Sigmoid colon (tissue), 7 donors: ENCODE data around the gene PPP2R2B. TPM values are rescaled to one million over a fixed set of nuclear protein-coding genes. Genes with fewer than 3 reads are reported as not detected.

ENCODE experiments used
- DNase-seq: peaks from one replicate; pipeline ENCODE4 v3.0.0-alpha.2; 2019
- H3K27ac ChIP-seq, 4 donors: fragments of 200-600 bp; sonication (generic); one replicate each; pipeline ENCODE4 v1.5.1; 2016 to 2019; ENCODE audit warnings: mild to moderate bottlenecking in 1 of 4
- H3K27me3 ChIP-seq, 3 donors: fragments of 200-600 bp; sonication (generic); one replicate each; pipeline ENCODE4 v1.5.1; 2019; ENCODE audit warnings: mild to moderate bottlenecking in 1 of 3
- H3K36me3 ChIP-seq, 4 donors: fragments of 200-600 bp; sonication (generic); one replicate each; pipeline ENCODE4 v1.5.1; 2016 to 2019
- H3K4me1 ChIP-seq, 4 donors: fragments of 200-600 bp; sonication (generic); one replicate each; pipeline ENCODE4 v1.5.1; 2017 to 2019
- H3K4me3 ChIP-seq, 4 donors: fragments of 200-600 bp; sonication (generic); one replicate each; pipeline ENCODE4 v1.5.1; 2017 to 2019; ENCODE audit warnings: mild to moderate bottlenecking in 2 of 4, moderate library complexity in 1 of 4
- H3K9me3 ChIP-seq, 4 donors: fragments of 200-600 bp in 3 of 4; sonication (generic) in 3 of 4; one replicate each; pipeline versions ENCODE4 v1.5.1 to v1.6.1; 2013 to 2019
- EP300 ChIP-seq, 4 donors: sonication (generic); formaldehyde crosslinking; IDR thresholded peaks; one replicate each; pipeline ENCODE4 v1.6.1; 2017; ENCODE audit warnings: antibody characterized with exemption in 4 of 4
- POLR2A ChIP-seq, 2 donors: fragments of 450-650 bp; IDR thresholded peaks; one replicate each; pipeline ENCODE4 v1.6.1; 2016; ENCODE audit warnings: antibody characterized with exemption in 2 of 2, mild to moderate bottlenecking in 2 of 2, moderate library complexity in 2 of 2
- POLR2AphosphoS5 ChIP-seq, 4 donors: sonication (generic); formaldehyde crosslinking; IDR thresholded peaks; one replicate each; pipeline ENCODE4 v1.6.1; 2017; ENCODE audit warnings: antibody characterized with exemption in 4 of 4
- WGBS, 2 donors: extraction: QIAGEN DNeasy Blood & Tissue Kit; methylation state at CpG; one replicate each; pipeline ENCODE4 v1.1.7; 2013; 5-methylcytosine and 5-hydroxymethylcytosine counted together
- intact Hi-C: fragments of 100-400 bp; cut with DNase I; formaldehyde crosslinking; loops from one replicate; pipeline ENCODE4 v1.15.1; 2023
- polyA plus RNA-seq, 3 donors: library from polyadenylated mRNA; stranded (reverse); fragments of 200-250 nt; gene quantifications; one replicate each; pipeline ENCODE4 v1.2.3, GENCODE V29; 2013
- total RNA-seq, 4 donors: library from RNA; depleted of rRNA; stranded (reverse); fragments of >200 nt; gene quantifications; one replicate each; pipeline ENCODE4 v1.1.0, GENCODE V29; 2016
- TF ChIP-seq, protein P1 (sequence below), 4 experiments: fragments of 450-650 bp in 3 of 4; fragments of 200-600 bp in 1 of 4; IDR thresholded peaks; one replicate each; pipeline ENCODE4 v1.5.1; 2016 to 2019; ENCODE audit warnings: antibody characterized with exemption in 4 of 4, mild to moderate bottlenecking in 3 of 4, moderate library complexity in 2 of 4
- donor health status: healthy with polysubstance abuse.
- donor health status: Bipolar disorder and iron deficiency.
- donor health status: healthy.

PPP2R2B gene
- total and polyA plus RNA-seq, 7 donors, result 0.60 to 19.6 (median 7.4) TPM; not detected in 1

DNA sequence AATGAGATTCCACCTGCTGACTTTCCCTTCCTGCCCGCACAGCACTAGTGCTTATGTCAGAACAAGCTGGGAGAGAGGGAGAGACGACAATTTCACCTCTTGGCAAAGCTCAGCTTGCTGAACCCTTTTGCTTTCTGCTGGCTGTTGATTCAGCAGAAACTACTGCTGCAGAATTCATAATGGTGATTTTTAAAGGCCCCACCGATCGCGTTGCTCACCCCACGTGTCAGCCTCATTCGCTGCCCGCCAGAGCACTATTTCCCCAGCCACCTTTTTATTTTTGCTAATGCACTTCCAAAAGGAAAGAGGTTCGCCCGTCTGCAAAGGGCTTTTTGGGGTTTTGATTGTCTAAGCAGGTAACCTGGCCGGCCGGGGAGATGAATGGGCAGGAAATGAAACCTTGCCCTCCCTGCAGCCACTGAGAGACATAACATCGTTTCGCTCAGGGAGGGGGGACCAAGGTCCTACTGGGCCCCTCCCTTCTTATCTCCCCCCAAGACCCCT lies 1.3 kb downstream of the PPP2R2B start:
- Histone ChIP-seq H3K27me3 (peaks cover 0 to 13% (median 0%) of the 10 kb centered on the region in 3 donors), H3K9me3 (no peaks in the 10 kb centered on the region), H3K4me3 (peak overlapping the region; percentile 43 to 71 (median 62)), H3K27ac (no peak overlapping the region), H3K36me3 (no peaks in the 10 kb centered on the region), H3K4me1 (peaks cover 0 to 27% (median 20%) of the 10 kb centered on the region in 4 donors)
- no peak for DNase-seq
- intact Hi-C loops, result no loop called here
- 11 to 23% methylated on average over 14 of the region's 14 CpGs for WGBS, 2 donors
- TF ChIP-seq, protein P1, sequence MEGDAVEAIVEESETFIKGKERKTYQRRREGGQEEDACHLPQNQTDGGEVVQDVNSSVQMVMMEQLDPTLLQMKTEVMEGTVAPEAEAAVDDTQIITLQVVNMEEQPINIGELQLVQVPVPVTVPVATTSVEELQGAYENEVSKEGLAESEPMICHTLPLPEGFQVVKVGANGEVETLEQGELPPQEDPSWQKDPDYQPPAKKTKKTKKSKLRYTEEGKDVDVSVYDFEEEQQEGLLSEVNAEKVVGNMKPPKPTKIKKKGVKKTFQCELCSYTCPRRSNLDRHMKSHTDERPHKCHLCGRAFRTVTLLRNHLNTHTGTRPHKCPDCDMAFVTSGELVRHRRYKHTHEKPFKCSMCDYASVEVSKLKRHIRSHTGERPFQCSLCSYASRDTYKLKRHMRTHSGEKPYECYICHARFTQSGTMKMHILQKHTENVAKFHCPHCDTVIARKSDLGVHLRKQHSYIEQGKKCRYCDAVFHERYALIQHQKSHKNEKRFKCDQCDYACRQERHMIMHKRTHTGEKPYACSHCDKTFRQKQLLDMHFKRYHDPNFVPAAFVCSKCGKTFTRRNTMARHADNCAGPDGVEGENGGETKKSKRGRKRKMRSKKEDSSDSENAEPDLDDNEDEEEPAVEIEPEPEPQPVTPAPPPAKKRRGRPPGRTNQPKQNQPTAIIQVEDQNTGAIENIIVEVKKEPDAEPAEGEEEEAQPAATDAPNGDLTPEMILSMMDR (IDR thresholded peaks at IDR 0.05), result no peak
- TF ChIP-seq EP300 (IDR thresholded peaks at IDR 0.05) (no peak), POLR2AphosphoS5 (IDR thresholded peaks at IDR 0.05) (no peak), POLR2A (IDR thresholded peaks at IDR 0.05) (no peak)

DNA sequence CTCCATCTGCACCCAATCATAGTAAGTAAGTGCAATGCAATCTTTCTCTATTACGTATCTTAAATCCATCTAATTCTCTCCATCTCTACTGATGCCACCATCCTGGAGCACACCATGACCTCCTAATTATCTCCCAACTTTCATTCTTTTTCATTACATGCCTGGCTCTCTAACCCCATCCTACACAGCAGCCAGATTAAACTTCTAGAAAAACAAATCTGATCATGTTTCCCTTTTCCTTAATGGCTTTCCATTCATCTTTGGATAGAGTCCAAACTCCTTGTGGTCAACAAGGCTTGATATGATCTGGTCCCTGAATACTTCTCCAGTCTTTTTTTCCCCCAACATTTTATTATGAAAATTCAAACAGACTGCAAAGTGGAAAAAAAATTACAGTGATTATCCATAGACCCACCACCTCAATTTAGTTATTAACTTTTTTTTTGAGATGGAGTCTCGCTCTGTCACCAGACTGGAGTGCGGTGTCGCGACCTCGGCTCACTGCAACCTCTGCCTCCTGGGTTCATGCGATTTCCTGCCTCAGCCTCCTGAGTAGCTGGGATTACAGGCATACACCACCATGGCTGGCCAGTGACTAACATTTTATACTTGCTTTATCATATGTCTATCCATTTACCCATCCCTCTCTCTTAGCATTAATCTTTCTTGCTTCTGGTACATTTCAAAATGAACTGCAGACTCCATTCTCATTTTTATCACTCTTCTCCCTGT lies 5.2 kb downstream of the PPP2R2B start:
- intact Hi-C loops, result no loop called here
- H3K4me3 ChIP-seq, result no peak overlapping the region
- H3K9me3 ChIP-seq, result no peaks in the 10 kb centered on the region
- peaks cover 0 to 18% (median 12%) of the 10 kb centered on the region in 4 donors for H3K4me1 ChIP-seq
- no peak for DNase-seq
- WGBS, 2 donors, result 94 to 96% methylated on average over 7 of the region's 7 CpGs
- H3K27ac ChIP-seq, result no peak overlapping the region
- H3K36me3 ChIP-seq, result no peaks in the 10 kb centered on the region
- TF ChIP-seq POLR2AphosphoS5 (IDR thresholded peaks at IDR 0.05), result no peak
- no peak for TF ChIP-seq EP300 (IDR thresholded peaks at IDR 0.05)
- no peak for TF ChIP-seq POLR2A (IDR thresholded peaks at IDR 0.05)
- TF ChIP-seq, protein P1 (IDR thresholded peaks at IDR 0.05), result no peak
- peaks cover 0 to 13% (median 0%) of the 10 kb centered on the region in 3 donors for H3K27me3 ChIP-seq

DNA sequence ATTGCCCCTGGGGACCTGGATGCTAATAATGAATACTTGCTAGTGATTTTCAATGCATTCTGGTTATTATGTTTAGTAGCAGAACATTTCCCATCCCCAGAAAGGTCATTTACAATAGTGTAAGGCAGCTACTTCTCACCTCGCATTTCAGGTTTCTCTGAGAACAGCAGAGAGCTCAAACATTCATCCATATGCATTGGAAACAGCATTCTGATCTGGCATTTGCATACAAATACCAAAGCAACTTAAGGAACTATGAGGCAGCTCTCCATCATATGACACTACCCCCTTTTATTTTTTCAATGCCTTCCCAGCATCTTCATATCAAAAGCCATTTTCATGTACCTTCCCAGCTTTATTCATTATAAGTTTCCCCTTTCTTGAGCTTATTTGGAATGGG lies 6.4 kb downstream of the PPP2R2B start:
- no peaks in the 10 kb centered on the region for H3K9me3 ChIP-seq
- no peak overlapping the region for H3K4me3 ChIP-seq
- H3K36me3 ChIP-seq, result no peaks in the 10 kb centered on the region
- H3K27me3 ChIP-seq, result peaks cover 0 to 2% (median 0%) of the 10 kb centered on the region in 3 donors
- 65 to 80% methylated on average over 1 of the region's 1 CpG for WGBS, 2 donors
- H3K27ac ChIP-seq, result no peak overlapping the region
- no peak for TF ChIP-seq POLR2A (IDR thresholded peaks at IDR 0.05)
- no peak for TF ChIP-seq EP300 (IDR thresholded peaks at IDR 0.05)
- TF ChIP-seq, protein P1 (IDR thresholded peaks at IDR 0.05), result no peak
- no peak for TF ChIP-seq POLR2AphosphoS5 (IDR thresholded peaks at IDR 0.05)
- intact Hi-C loops, result no loop called here
- no peak for DNase-seq
- peaks cover 0 to 10% (median 2%) of the 10 kb centered on the region in 4 donors for H3K4me1 ChIP-seq

DNA sequence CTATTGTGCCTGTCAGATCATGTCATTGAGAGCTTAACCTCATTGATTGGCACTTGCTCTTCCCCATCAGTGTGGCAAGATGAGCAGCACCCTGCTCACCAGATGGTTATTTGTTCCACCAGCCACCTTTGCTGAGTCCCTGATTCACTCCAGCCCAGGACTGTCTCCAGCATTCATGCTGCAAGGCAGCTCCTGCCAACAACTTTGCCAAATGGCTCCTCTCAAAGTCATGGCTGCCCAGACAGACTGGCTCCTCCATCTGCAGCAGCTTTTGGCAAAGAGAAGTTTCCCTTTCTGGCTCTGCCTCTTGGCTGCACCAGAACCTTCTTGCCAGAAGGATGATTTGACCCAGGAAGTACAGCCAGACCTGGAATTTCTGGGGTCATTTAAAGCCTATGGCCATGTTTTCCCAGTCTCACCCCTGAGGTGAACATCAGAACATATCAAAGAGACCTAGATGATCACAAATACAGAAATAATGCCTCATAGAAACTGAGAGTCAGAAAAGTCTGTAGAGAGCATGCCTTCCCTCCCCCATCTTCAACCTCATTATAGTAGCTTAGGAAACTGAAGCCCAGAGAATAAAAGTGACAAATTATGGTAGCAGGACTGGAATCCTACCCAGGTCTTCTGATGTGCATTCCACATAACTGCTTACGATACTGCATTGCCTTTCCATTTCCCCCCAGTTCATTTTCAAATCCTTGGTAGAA lies 10.4 kb downstream of the PPP2R2B start:
- Histone ChIP-seq H3K9me3 (no peaks in the 10 kb centered on the region), H3K27ac (no peak overlapping the region), H3K36me3 (no peaks in the 10 kb centered on the region), H3K4me3 (no peak overlapping the region), H3K4me1 (no peaks in the 10 kb centered on the region), H3K27me3 (no peaks in the 10 kb centered on the region)
- 56 to 92% methylated on average over 1 of the region's 1 CpG for WGBS, 2 donors
- TF ChIP-seq POLR2AphosphoS5 (IDR thresholded peaks at IDR 0.05) (no peak), EP300 (IDR thresholded peaks at IDR 0.05) (no peak), POLR2A (IDR thresholded peaks at IDR 0.05) (no peak)
- TF ChIP-seq, protein P1 (IDR thresholded peaks at IDR 0.05), result no peak
- intact Hi-C loops, result no loop called here
- DNase-seq, result no peak
